ENCODE measurements around the gene NUDCD3. TPM values are rescaled to one million over a fixed set of nuclear protein-coding genes. Genes with fewer than 3 reads are reported as not detected.

Gene NUDCD3
- polyA plus RNA-seq, 1 donor: 68.3 TPM

DNA sequence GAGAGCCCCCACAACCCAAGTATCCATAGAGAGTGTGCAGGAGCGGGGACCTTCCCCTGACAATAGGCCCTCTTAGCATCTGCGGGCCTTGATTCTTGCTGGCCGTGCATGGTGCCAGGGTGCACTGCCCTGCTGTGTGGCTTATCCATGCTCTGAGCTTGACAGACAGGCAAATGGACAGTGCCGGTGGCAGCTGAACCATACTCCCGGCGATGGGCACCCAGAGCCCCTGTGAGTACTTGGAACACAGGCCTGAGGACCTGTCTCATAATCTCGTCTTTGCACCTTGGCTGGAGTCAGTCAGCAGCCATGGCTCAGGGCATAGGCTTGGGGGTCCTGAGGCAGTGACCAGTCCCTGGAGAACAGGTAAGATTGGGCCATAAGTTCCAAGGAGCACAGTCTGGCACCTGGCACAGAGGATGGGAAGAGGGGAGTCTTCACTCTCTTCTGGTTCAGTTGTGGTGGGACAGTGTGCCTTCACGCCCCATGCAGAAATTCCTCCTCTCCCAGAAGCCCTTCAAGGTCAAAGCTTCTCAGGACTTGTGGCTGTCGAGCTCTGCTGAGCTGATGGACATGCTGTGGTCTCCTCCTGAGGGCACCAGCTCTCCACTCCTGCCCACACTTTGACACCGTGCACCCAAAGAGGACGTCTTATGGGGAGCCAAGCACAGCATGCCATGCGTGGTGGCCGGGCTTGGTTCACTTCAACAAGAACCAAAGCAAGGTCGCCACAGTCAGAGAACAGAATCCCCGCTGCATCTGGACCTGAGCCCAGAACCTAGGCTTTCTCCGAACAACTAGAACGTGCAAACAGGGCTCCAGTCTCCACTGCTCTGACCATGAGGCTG is 105.6 kb downstream of the NUDCD3 start:
- Histone ChIP-seq H3K9me3 (ENCODE audit: control insufficient read depth, low read depth, low read length) (no peaks in the 10 kb centered on the region), H3K27ac (ENCODE audit: low read length) (no peak overlapping the region), H3K36me3 (ENCODE audit: control insufficient read depth, insufficient read depth, low read length) (peaks cover 76% of the 10 kb centered on the region), H3K4me1 (ENCODE audit: control insufficient read depth, insufficient read depth, low read length) (no peaks in the 10 kb centered on the region), H3K4me3 (ENCODE audit: low read length) (no peak overlapping the region), H3K27me3 (ENCODE audit: control insufficient read depth, insufficient read depth, low read length) (no peaks in the 10 kb centered on the region)
- WGBS (ENCODE audit: insufficient coverage, low lambda C conversion rate): no CpG with 5 or more reads among the region's 17 CpGs
- DNase-seq: no peak

- H3K27ac ChIP-seq (ENCODE audit: low read length): no peak overlapping the region
- WGBS (ENCODE audit: insufficient coverage, low lambda C conversion rate): no CpG with 5 or more reads among the region's 11 CpGs
- no peak for DNase-seq
- H3K36me3 ChIP-seq (ENCODE audit: control insufficient read depth, insufficient read depth, low read length): peaks cover 63% of the 10 kb centered on the region
- H3K9me3 ChIP-seq (ENCODE audit: control insufficient read depth, low read depth, low read length): no peaks in the 10 kb centered on the region
- no peaks in the 10 kb centered on the region for H3K4me1 ChIP-seq (ENCODE audit: control insufficient read depth, insufficient read depth, low read length)
- H3K4me3 ChIP-seq (ENCODE audit: low read length): no peak overlapping the region
- no peaks in the 10 kb centered on the region for H3K27me3 ChIP-seq (ENCODE audit: control insufficient read depth, insufficient read depth, low read length)
Measured at GRCh38 chr7:44383566-44383965, 106.9 kb downstream of the NUDCD3 start.

- H3K9me3 ChIP-seq (ENCODE audit: control insufficient read depth, low read depth, low read length): no peaks in the 10 kb centered on the region
- no peak for DNase-seq
- no peak overlapping the region for H3K4me3 ChIP-seq (ENCODE audit: low read length)
- no peak overlapping the region for H3K27ac ChIP-seq (ENCODE audit: low read length)
- no CpG with 5 or more reads among the region's 13 CpGs for WGBS (ENCODE audit: insufficient coverage, low lambda C conversion rate)
- H3K4me1 ChIP-seq (ENCODE audit: control insufficient read depth, insufficient read depth, low read length): no peaks in the 10 kb centered on the region
- H3K27me3 ChIP-seq (ENCODE audit: control insufficient read depth, insufficient read depth, low read length): no peaks in the 10 kb centered on the region
- peaks cover 55% of the 10 kb centered on the region for H3K36me3 ChIP-seq (ENCODE audit: control insufficient read depth, insufficient read depth, low read length)
Measured at GRCh38 chr7:44382459-44383265, 107.8 kb downstream of the NUDCD3 start.

DNA sequence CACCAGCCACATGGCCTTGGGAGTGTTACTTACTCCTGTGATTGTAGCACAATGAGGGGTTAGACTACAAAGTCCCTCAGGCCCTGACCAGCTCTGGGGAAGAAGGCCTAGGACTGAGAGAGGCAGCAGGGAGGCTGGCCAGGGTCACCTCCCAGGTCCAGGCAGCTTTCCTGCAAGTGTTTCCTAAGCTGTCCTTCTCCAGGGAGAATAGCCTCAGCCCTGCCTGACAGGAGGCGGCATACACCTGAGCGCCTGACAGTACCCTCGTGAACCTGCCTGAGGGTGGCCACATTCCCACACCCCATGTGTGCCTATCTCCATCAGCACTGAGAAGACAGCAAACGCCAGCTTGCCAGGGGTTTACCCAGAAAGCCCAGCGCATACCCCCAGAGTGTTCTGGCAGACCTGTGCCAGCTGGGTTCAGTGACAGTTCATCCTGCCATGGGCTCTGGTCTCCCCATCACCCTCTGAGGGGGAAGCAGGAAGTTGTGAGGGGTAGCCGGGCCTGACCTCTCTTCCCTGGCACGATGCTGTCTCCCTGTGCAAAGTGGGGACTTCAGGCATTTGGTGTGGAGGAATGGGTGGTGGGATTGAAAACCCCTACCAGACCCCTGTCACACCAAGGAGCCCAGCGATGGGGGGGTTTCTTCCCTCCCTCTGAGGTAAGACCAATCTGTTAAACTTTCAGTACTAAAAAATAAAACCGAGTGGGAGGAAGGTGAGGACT is 108.8 kb downstream of the NUDCD3 start:
- H3K4me3 ChIP-seq (ENCODE audit: low read length): no peak overlapping the region
- peaks cover 46% of the 10 kb centered on the region for H3K36me3 ChIP-seq (ENCODE audit: control insufficient read depth, insufficient read depth, low read length)
- H3K27ac ChIP-seq (ENCODE audit: low read length): no peak overlapping the region
- DNase-seq: no peak
- H3K9me3 ChIP-seq (ENCODE audit: control insufficient read depth, low read depth, low read length): no peaks in the 10 kb centered on the region
- no CpG with 5 or more reads among the region's 9 CpGs for WGBS (ENCODE audit: insufficient coverage, low lambda C conversion rate)
- H3K27me3 ChIP-seq (ENCODE audit: control insufficient read depth, insufficient read depth, low read length): no peaks in the 10 kb centered on the region
- H3K4me1 ChIP-seq (ENCODE audit: control insufficient read depth, insufficient read depth, low read length): no peaks in the 10 kb centered on the region

- DNase-seq: no peak
- no CpG with 5 or more reads among the region's 4 CpGs for WGBS (ENCODE audit: insufficient coverage, low lambda C conversion rate)
- Histone ChIP-seq H3K4me1 (ENCODE audit: control insufficient read depth, insufficient read depth, low read length) (no peaks in the 10 kb centered on the region), H3K27ac (ENCODE audit: low read length) (no peak overlapping the region), H3K36me3 (ENCODE audit: control insufficient read depth, insufficient read depth, low read length) (peaks cover 39% of the 10 kb centered on the region), H3K4me3 (ENCODE audit: low read length) (no peak overlapping the region), H3K27me3 (ENCODE audit: control insufficient read depth, insufficient read depth, low read length) (peaks cover under 1% of the 10 kb centered on the region), H3K9me3 (ENCODE audit: control insufficient read depth, low read depth, low read length) (no peaks in the 10 kb centered on the region)
Measured at GRCh38 chr7:44380831-44381493, 109.5 kb downstream of the NUDCD3 start.

- H3K27me3 ChIP-seq (ENCODE audit: control insufficient read depth, insufficient read depth, low read length): peaks cover 3% of the 10 kb centered on the region
- no peak overlapping the region for H3K27ac ChIP-seq (ENCODE audit: low read length)
- H3K9me3 ChIP-seq (ENCODE audit: control insufficient read depth, low read depth, low read length): no peaks in the 10 kb centered on the region
- WGBS (ENCODE audit: insufficient coverage, low lambda C conversion rate): no CpG with 5 or more reads among the region's 2 CpGs
- H3K4me3 ChIP-seq (ENCODE audit: low read length): no peak overlapping the region
- peaks cover 33% of the 10 kb centered on the region for H3K36me3 ChIP-seq (ENCODE audit: control insufficient read depth, insufficient read depth, low read length)
- DNase-seq: no peak
- no peaks in the 10 kb centered on the region for H3K4me1 ChIP-seq (ENCODE audit: control insufficient read depth, insufficient read depth, low read length)
Measured at GRCh38 chr7:44380189-44380830, 110.1 kb downstream of the NUDCD3 start.

DNA sequence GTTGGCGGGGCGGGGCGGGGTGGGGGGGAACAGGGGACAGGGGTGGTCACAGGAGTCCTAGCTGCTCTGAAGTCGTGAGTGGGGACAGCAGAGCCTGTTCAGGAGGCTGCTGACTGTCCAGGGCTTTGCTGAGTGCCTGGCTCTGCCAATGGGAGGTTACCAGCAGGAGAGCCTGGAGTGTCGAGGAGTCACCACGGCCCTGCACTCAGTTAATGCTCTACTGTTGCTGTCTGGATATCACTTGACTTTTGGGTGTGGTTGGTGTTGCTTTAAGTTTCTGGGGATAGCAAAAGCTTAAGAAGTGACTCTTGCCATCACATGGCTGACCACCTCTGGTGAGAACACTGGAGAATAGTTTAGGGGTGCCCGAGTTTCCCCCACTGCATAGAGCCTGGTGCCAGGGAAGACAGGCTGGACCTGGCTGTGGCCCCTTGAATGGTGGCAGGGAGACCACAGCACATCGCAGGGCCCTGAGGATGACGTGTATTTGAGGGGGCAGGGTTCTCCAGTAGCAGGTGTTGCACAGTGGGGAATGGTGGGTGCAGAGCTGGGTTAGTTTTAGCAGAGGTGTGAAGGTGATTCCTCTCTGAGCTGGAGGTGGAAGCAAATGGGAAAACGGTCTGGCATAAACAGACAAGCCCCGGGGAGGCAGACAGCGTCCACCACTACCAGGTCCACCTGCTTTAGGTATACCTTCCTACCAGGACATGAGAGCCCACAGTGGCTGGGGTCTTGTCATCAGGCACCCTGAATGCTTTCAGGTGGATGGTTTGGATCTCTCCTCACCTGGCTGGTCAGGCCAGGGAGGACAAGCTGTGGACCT is 110.9 kb downstream of the NUDCD3 start:
- no peak overlapping the region for H3K4me3 ChIP-seq (ENCODE audit: low read length)
- no peaks in the 10 kb centered on the region for H3K9me3 ChIP-seq (ENCODE audit: control insufficient read depth, low read depth, low read length)
- no peaks in the 10 kb centered on the region for H3K4me1 ChIP-seq (ENCODE audit: control insufficient read depth, insufficient read depth, low read length)
- H3K27ac ChIP-seq (ENCODE audit: low read length): no peak overlapping the region
- no CpG with 5 or more reads among the region's 12 CpGs for WGBS (ENCODE audit: insufficient coverage, low lambda C conversion rate)
- DNase-seq: no peak
- H3K27me3 ChIP-seq (ENCODE audit: control insufficient read depth, insufficient read depth, low read length): peaks cover 8% of the 10 kb centered on the region
- H3K36me3 ChIP-seq (ENCODE audit: control insufficient read depth, insufficient read depth, low read length): peaks cover 26% of the 10 kb centered on the region

- H3K36me3 ChIP-seq (ENCODE audit: control insufficient read depth, insufficient read depth, low read length): peaks cover 18% of the 10 kb centered on the region
- H3K27ac ChIP-seq (ENCODE audit: low read length): no peak overlapping the region
- no peak for DNase-seq
- H3K27me3 ChIP-seq (ENCODE audit: control insufficient read depth, insufficient read depth, low read length): peaks cover 8% of the 10 kb centered on the region
- WGBS (ENCODE audit: insufficient coverage, low lambda C conversion rate): no CpG with 5 or more reads among the region's 3 CpGs
- no peak overlapping the region for H3K4me3 ChIP-seq (ENCODE audit: low read length)
- no peaks in the 10 kb centered on the region for H3K4me1 ChIP-seq (ENCODE audit: control insufficient read depth, insufficient read depth, low read length)
- no peaks in the 10 kb centered on the region for H3K9me3 ChIP-seq (ENCODE audit: control insufficient read depth, low read depth, low read length)
Measured at GRCh38 chr7:44378744-44379143, 111.7 kb downstream of the NUDCD3 start.

DNA sequence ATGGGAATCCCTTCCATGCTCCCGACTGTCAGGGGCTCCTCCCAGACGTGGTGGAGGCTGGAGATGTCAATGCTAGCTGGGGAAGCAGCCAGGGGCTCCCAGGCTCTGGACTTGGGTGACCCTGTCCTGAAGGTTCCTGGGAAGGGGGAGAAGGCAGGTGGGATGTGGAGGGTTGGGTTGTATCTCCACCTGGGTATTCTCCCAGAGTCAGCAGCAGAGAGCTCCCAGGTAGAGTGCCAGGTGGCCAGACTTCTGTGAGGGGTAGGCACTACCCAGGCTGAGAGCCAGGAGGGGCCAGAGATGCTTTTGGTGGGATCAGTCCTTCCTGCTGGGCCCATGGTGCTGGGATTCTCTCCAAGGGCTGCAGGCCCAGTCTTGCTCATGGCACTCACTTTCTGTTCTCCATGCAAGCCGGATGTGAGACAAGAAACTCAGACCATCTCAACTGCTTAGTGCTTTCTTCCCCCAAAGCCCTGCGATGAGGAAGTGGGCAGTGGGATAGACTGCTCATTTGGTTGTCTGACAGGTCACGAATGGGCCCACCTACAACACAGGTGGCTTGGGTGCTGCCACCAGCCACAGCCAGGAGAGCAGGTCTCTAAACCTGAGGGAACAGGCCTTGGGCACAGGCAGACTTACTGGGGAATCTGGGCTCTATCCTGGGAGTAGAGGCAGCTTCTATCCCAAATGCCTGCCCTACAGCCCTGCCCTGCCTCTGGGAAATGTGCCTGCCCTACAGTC is 112.6 kb downstream of the NUDCD3 start:
- Histone ChIP-seq H3K27me3 (ENCODE audit: control insufficient read depth, insufficient read depth, low read length) (peaks cover 8% of the 10 kb centered on the region), H3K9me3 (ENCODE audit: control insufficient read depth, low read depth, low read length) (no peaks in the 10 kb centered on the region), H3K4me3 (ENCODE audit: low read length) (no peak overlapping the region), H3K4me1 (ENCODE audit: control insufficient read depth, insufficient read depth, low read length) (no peaks in the 10 kb centered on the region), H3K27ac (ENCODE audit: low read length) (no peak overlapping the region), H3K36me3 (ENCODE audit: control insufficient read depth, insufficient read depth, low read length) (peaks cover 9% of the 10 kb centered on the region)
- WGBS (ENCODE audit: insufficient coverage, low lambda C conversion rate): no CpG with 5 or more reads among the region's 5 CpGs
- DNase-seq: no peak
